Activated naive CD4-positive, alpha-beta T cell treated with anti-CD3 and anti-CD28 coated beads, Interleukin-2, amount 10 ng/mL, durations not matched to agents 7 days and 5 days (primary cell): ENCODE measurements around the gene KLK6.

ENCODE experiments used
- CTCF ChIA-PET: fragments of 350-600 bp; sonication (Branson Sonifier 250); formaldehyde crosslinking; loops from one replicate; lab custom pipeline; 2021; ENCODE audit warnings: antibody characterized with exemption; lab: Charles Lee
- DNase-seq: peaks from one replicate; pipeline ENCODE4 v3.0.0-alpha.2; 2020
- H3K27ac Mint-ChIP-seq: one replicate; pipeline ENCODE4 v1.8.0; 2021; ENCODE audit warnings: mild to moderate bottlenecking, moderate library complexity, mixed read lengths
- H3K27me3 Mint-ChIP-seq: one replicate; pipeline ENCODE4 v1.8.0; 2021; ENCODE audit warnings: mild to moderate bottlenecking, mixed read lengths
- H3K36me3 Mint-ChIP-seq: one replicate; pipeline ENCODE4 v1.8.0; 2021; ENCODE audit warnings: mixed read lengths
- H3K4me1 Mint-ChIP-seq: one replicate; pipeline ENCODE4 v1.8.0; 2021; ENCODE audit warnings: mixed read lengths
- H3K4me3 Mint-ChIP-seq: one replicate; pipeline ENCODE4 v1.8.0; 2021; ENCODE audit warnings: mild to moderate bottlenecking, moderate library complexity, mixed read lengths
- H3K9me3 Mint-ChIP-seq: one replicate; pipeline ENCODE4 v1.8.0; 2021; ENCODE audit warnings: mixed read lengths

The KLK6 gene

GRCh38 chr19:50969413-50969760, at the start of gene KLK6:
Gene KLK6 (minus strand): TSS chr19:50969591. CDS start chr19:50968104, 1,487 bp downstream.
- Mint-ChIP-seq H3K4me3 (no peak within 1 kb of the TSS), H3K27me3 (peaks cover 24% of the 10 kb centered on the region)

GRCh38 chr19:51018745-51019543, 49.6 kb upstream of the KLK6 start:
- no peak for DNase-seq
- Mint-ChIP-seq H3K4me3 (peak overlapping the region; percentile 28), H3K36me3 (no peaks in the 10 kb centered on the region), H3K27me3 (peaks cover 89% of the 10 kb centered on the region), H3K9me3 (no peaks in the 10 kb centered on the region), H3K4me1 (peaks cover 26% of the 10 kb centered on the region), H3K27ac (no peak overlapping the region)
- CTCF ChIA-PET, result interaction anchor here (1.0 kb wide), 1 partner anchor 86 kb away, joined by 3 read pairs; no protein-coding TSS in a partner anchor

More at GRCh38 chr19:50969413-50969760, at the start of gene KLK6:
- Mint-ChIP-seq H3K27ac (no peak within 1 kb of the TSS), H3K9me3 (no peaks in the 10 kb centered on the region), H3K4me1 (no peaks in the 10 kb centered on the region), H3K36me3 (no peaks in the 10 kb centered on the region)
- CTCF ChIA-PET, result no interaction called here
- no peak for DNase-seq

- Mint-ChIP-seq H3K27ac (no peak overlapping the region), H3K9me3 (no peaks in the 10 kb centered on the region), H3K27me3 (peaks cover 81% of the 10 kb centered on the region), H3K4me3 (no peak overlapping the region), H3K4me1 (peaks cover 26% of the 10 kb centered on the region), H3K36me3 (no peaks in the 10 kb centered on the region)
- DNase-seq, result no peak
- CTCF ChIA-PET, result interaction anchor here (1.0 kb wide), 1 partner anchor 82 kb away, joined by 3 read pairs; no protein-coding TSS in a partner anchor
Observed at GRCh38 chr19:51016798-51017683, 47.6 kb upstream of the KLK6 start.

DNA sequence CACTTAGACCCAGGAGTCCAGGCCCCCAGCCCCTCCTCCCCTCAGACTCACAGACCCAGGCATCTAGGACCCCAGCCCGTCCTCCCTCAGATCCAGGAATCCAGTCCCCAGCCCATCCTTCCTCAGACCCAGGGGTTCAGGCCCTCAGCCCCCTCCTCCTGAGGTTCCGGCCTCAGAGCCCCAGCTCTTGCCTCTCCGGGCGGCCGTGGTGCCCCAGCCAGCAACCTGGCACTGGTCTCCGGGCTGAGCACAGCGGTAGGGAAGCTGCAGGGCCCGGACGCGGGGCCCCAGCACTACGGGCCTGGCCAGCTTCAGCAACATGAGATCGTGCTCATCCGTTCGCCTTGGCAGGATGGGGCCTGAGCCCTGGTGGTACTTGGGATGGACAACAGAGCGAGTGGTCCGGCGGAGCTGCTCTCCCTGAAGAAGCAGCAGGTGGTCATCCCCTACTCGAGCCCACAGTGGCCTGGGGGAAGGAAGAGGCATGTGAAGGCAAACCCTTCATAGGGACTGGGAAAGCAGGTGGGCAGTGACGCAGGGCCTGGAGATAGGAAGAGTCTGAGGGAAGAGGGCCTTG, 46.4 kb upstream of the KLK6 start:
- H3K27me3 Mint-ChIP-seq, result peaks cover 76% of the 10 kb centered on the region
- CTCF ChIA-PET, result no interaction called here
- no peak overlapping the region for H3K4me3 Mint-ChIP-seq
- peaks cover 25% of the 10 kb centered on the region for H3K4me1 Mint-ChIP-seq
- H3K9me3 Mint-ChIP-seq, result no peaks in the 10 kb centered on the region
- no peak overlapping the region for H3K27ac Mint-ChIP-seq
- no peaks in the 10 kb centered on the region for H3K36me3 Mint-ChIP-seq
- DNase-seq, result no peak

GRCh38 chr19:51014242-51014641, 44.9 kb upstream of the KLK6 start:
- CTCF ChIA-PET, result no interaction called here
- Mint-ChIP-seq H3K27me3 (peaks cover 76% of the 10 kb centered on the region), H3K4me3 (no peak overlapping the region), H3K27ac (no peak overlapping the region), H3K4me1 (peaks cover 18% of the 10 kb centered on the region), H3K9me3 (no peaks in the 10 kb centered on the region), H3K36me3 (no peaks in the 10 kb centered on the region)
- DNase-seq, result no peak

DNA sequence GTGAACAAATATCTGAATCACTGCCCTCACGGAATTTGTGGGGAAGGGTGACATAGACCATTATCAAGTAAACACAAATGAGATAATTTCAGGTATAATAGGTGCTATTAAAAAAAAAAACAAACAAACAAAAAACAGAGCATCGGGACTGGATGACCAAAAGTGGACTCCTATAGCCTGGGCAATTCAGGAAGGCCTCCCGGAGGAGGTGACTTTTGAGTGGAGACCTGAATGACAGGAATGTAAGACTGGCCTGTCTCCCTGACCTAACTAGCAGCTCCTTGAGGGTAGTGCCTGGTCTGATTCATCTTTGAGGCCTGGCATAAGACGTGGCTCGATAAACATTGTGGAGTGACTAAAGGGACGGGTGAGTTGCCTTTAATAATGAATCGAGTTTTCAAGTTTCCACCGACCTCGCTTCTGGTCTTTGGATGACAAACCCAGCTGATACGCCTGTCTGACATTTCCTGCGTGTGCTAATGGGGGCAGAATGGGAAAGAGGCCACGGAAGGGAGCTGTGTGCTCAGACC, 43.3 kb upstream of the KLK6 start:
- Mint-ChIP-seq H3K27ac (no peak overlapping the region), H3K4me3 (no peak overlapping the region), H3K36me3 (no peaks in the 10 kb centered on the region), H3K27me3 (peaks cover 65% of the 10 kb centered on the region), H3K4me1 (peaks cover 12% of the 10 kb centered on the region), H3K9me3 (no peaks in the 10 kb centered on the region)
- no peak for DNase-seq
- CTCF ChIA-PET, result interaction anchor here (0.6 kb wide), 1 partner anchor 84 kb away, joined by 3 read pairs; no protein-coding TSS in a partner anchor

GRCh38 chr19:51010066-51010795, 40.8 kb upstream of the KLK6 start:
- Mint-ChIP-seq H3K27me3 (peaks cover 45% of the 10 kb centered on the region), H3K4me3 (no peak overlapping the region), H3K36me3 (no peaks in the 10 kb centered on the region), H3K4me1 (peaks cover 4% of the 10 kb centered on the region), H3K9me3 (no peaks in the 10 kb centered on the region), H3K27ac (no peak overlapping the region)
- CTCF ChIA-PET, result no interaction called here
- no peak for DNase-seq

GRCh38 chr19:51009061-51009891, 39.9 kb upstream of the KLK6 start:
- CTCF ChIA-PET, result no interaction called here
- H3K27me3 Mint-ChIP-seq, result peaks cover 35% of the 10 kb centered on the region
- H3K4me1 Mint-ChIP-seq, result peaks cover 1% of the 10 kb centered on the region
- H3K4me3 Mint-ChIP-seq, result no peak overlapping the region
- DNase-seq, result no peak
- H3K27ac Mint-ChIP-seq, result no peak overlapping the region
- H3K36me3 Mint-ChIP-seq, result no peaks in the 10 kb centered on the region
- no peaks in the 10 kb centered on the region for H3K9me3 Mint-ChIP-seq

DNA sequence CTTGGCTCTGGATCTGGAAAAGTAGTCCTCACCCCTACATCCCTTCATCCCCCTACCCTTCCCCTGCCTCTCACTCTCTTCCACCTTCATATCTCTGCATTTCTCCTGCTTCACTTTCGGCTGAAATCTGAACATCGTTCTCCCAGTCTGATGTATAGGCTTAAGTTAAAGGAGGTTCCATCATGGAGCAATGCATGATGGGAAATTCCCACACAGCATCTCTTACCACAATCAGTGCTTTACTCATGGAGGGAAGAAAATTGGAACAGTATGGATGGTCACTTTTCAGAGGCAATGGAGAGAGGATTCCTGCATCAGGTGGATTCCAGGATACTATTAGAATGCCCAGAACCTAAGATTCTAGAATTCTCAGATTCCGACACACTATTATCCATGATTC, 38.1 kb upstream of the KLK6 start:
- Mint-ChIP-seq H3K36me3 (no peaks in the 10 kb centered on the region), H3K4me3 (no peak overlapping the region), H3K27me3 (peaks cover 39% of the 10 kb centered on the region), H3K27ac (no peak overlapping the region), H3K4me1 (no peaks in the 10 kb centered on the region), H3K9me3 (no peaks in the 10 kb centered on the region)
- CTCF ChIA-PET, result no interaction called here
- no peak for DNase-seq

DNA sequence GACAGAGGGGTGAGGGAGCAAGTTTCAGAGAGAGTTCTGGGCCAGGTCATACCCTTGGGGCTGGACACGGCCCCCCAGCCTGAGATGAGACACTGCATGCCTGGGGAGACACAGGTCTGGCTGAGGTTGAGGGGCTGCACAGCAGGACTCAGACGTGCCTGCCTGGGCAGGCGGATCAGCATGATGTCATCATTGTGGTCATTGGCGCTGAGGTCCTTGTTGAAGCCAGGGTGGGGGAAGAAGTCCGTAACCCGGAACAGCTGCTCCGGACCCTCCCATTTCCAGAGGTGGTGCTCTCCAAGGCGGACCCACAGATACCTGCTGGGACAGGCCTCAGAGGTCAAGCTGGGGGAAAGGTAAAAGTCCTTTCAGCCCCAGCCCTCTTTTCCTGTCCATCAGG, 37.0 kb upstream of the KLK6 start:
- Mint-ChIP-seq H3K4me3 (no peak overlapping the region), H3K27ac (no peak overlapping the region), H3K36me3 (no peaks in the 10 kb centered on the region), H3K9me3 (no peaks in the 10 kb centered on the region), H3K27me3 (peaks cover 50% of the 10 kb centered on the region), H3K4me1 (no peaks in the 10 kb centered on the region)
- CTCF ChIA-PET, result no interaction called here
- no peak for DNase-seq

DNA sequence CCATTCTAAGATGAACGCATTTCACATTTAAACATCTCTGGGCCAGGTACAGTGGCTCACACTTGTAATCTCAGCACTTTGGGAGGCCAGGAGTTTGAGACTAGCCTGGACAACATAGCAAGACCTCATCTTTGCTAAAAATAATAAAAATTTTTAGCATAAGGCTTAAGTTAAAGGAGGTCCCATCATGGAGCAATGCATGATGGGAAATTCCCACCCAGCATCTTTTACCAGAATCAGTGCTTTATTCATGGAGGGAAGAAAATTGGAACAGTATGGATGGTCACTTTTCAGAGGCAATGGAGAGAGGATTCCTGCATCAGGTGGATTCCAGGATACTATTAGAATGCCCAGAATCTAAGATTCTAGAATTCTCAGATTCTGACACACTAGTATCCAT, 35.9 kb upstream of the KLK6 start:
- no peak for DNase-seq
- Mint-ChIP-seq H3K36me3 (no peaks in the 10 kb centered on the region), H3K4me1 (no peaks in the 10 kb centered on the region), H3K27me3 (peaks cover 47% of the 10 kb centered on the region), H3K4me3 (no peak overlapping the region), H3K9me3 (no peaks in the 10 kb centered on the region), H3K27ac (no peak overlapping the region)
- CTCF ChIA-PET, result no interaction called here

DNA sequence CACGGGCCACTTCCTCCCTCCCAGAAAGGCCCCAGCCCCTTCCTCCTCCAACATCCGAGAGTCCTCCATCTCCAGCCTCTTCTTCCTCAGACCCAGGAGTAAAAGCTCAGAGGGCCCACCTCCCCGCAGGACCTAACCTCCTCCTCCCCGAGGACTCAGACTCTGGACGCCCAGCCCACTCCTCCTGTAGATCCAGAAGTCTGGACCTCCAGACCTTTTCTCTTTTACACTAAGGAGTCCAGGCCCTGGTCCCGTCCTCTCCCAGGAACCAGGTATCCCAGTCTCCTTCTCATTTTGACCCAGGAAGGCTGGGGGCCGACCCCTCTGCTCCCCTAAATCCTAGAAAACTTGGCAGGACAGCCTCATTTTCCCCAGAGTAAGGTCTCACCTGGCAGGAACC, 33.9 kb upstream of the KLK6 start:
- no peak overlapping the region for H3K4me3 Mint-ChIP-seq
- H3K9me3 Mint-ChIP-seq, result no peaks in the 10 kb centered on the region
- H3K27ac Mint-ChIP-seq, result no peak overlapping the region
- DNase-seq, result no peak
- CTCF ChIA-PET, result no interaction called here
- H3K4me1 Mint-ChIP-seq, result no peaks in the 10 kb centered on the region
- H3K36me3 Mint-ChIP-seq, result no peaks in the 10 kb centered on the region
- peaks cover 36% of the 10 kb centered on the region for H3K27me3 Mint-ChIP-seq
